HG02973 (cell line): ENCODE data around the gene LDHB.
"Not testable (repeated sequence)": the region's sequence is repeated elsewhere in the genome, so short reads cannot be mapped to it uniquely, and the experiment has no call there.

Source experiments
- ATAC-seq: cut with Tn5 transposase; IDR thresholded peaks from one replicate; pipeline ENCODE4 v1.9.1; 2021; ENCODE audit warnings: moderate library complexity; ENCODE audit not compliant: unreplicated experiment

Gene LDHB

GRCh38 chr12:21614506-21614905 is 43.1 kb downstream of the LDHB start:
- ATAC-seq, result no peak

GRCh38 chr12:21613931-21614330 is 43.7 kb downstream of the LDHB start:
- no peak for ATAC-seq

GRCh38 chr12:21608196-21608595 is 49.4 kb downstream of the LDHB start:
- ATAC-seq, result no peak

- ATAC-seq, result no peak
Measured at GRCh38 chr12:21607701-21608100, 49.9 kb downstream of the LDHB start.

GRCh38 chr12:21606175-21606574 is 51.5 kb downstream of the LDHB start:
- no peak for ATAC-seq

GRCh38 chr12:21604245-21605101 is 53.2 kb downstream of the LDHB start, which contains the start of gene GYS2:
GYS2 (minus strand) TSS chr12:21604847; CDS start chr12:21604592, 255 bp downstream.
- no peak for ATAC-seq

- ATAC-seq, result no peak
Measured at GRCh38 chr12:21602774-21603173, 54.9 kb downstream of the LDHB start.

GRCh38 chr12:21600196-21600595 is 57.4 kb downstream of the LDHB start:
- ATAC-seq, result no peak

- ATAC-seq, result no peak
Measured at GRCh38 chr12:21599143-21599999, 58.3 kb downstream of the LDHB start.

GRCh38 chr12:21598651-21599050 is 59.0 kb downstream of the LDHB start:
- ATAC-seq, result no peak

GRCh38 chr12:21595356-21595755 is 62.3 kb downstream of the LDHB start:
- ATAC-seq, result not testable (repeated sequence)

- ATAC-seq, result no peak
Measured at GRCh38 chr12:21585485-21585884, 72.2 kb downstream of the LDHB start.
